Measurements from ENCODE around the gene GFI1B.

GFI1B gene

GRCh38 chr9:132978451-132979131 lies at the start of gene GFI1B:
Gene GFI1B (plus strand): TSS chr9:132978694. CDS start chr9:132986679, 7,985 bp downstream.
- no peaks in the 10 kb centered on the region for H3K9me3 Mint-ChIP-seq

GRCh38 chr9:132931178-132931735 lies 47.2 kb upstream of the GFI1B start:
- peaks cover 13% of the 10 kb centered on the region for H3K36me3 Mint-ChIP-seq (ENCODE audit: low read depth)
- no peak for DNase-seq (ENCODE audit: low spot score)
- no peak overlapping the region for H3K4me3 Mint-ChIP-seq
- no peaks in the 10 kb centered on the region for H3K9me3 Mint-ChIP-seq
- no peak overlapping the region for H3K27ac Mint-ChIP-seq
- H3K27me3 Mint-ChIP-seq (ENCODE audit: low read depth), result no peaks in the 10 kb centered on the region
- peaks cover 2% of the 10 kb centered on the region for H3K4me1 Mint-ChIP-seq (ENCODE audit: low read depth)

More at GRCh38 chr9:132978451-132979131, at the start of gene GFI1B:
- H3K4me1 Mint-ChIP-seq (ENCODE audit: low read depth), result peaks cover 3% of the 10 kb centered on the region
- no peak within 1 kb of the TSS for H3K27ac Mint-ChIP-seq
- no peak for DNase-seq (ENCODE audit: low spot score)
- H3K36me3 Mint-ChIP-seq (ENCODE audit: low read depth), result no peaks in the 10 kb centered on the region
- H3K4me3 Mint-ChIP-seq, result no peak within 1 kb of the TSS
- peaks cover 51% of the 10 kb centered on the region for H3K27me3 Mint-ChIP-seq (ENCODE audit: low read depth)

GRCh38 chr9:132935026-132935425 lies 43.5 kb upstream of the GFI1B start:
- Mint-ChIP-seq H3K9me3 (no peaks in the 10 kb centered on the region), H3K4me1 (ENCODE audit: low read depth) (no peaks in the 10 kb centered on the region), H3K36me3 (ENCODE audit: low read depth) (peaks cover 4% of the 10 kb centered on the region), H3K27me3 (ENCODE audit: low read depth) (no peaks in the 10 kb centered on the region), H3K4me3 (no peak overlapping the region), H3K27ac (no peak overlapping the region)
- no peak for DNase-seq (ENCODE audit: low spot score)

- H3K27ac Mint-ChIP-seq, result no peak overlapping the region
- no peak overlapping the region for H3K4me3 Mint-ChIP-seq
- DNase-seq (ENCODE audit: low spot score), result no peak
- no peaks in the 10 kb centered on the region for H3K27me3 Mint-ChIP-seq (ENCODE audit: low read depth)
- H3K36me3 Mint-ChIP-seq (ENCODE audit: low read depth), result peaks cover 2% of the 10 kb centered on the region
- H3K9me3 Mint-ChIP-seq, result no peaks in the 10 kb centered on the region
- peaks cover under 1% of the 10 kb centered on the region for H3K4me1 Mint-ChIP-seq (ENCODE audit: low read depth)
Measured at GRCh38 chr9:132937463-132937901, 41.0 kb upstream of the GFI1B start.

GRCh38 chr9:132939169-132939568 lies 39.3 kb upstream of the GFI1B start:
- H3K4me1 Mint-ChIP-seq (ENCODE audit: low read depth), result peaks cover 9% of the 10 kb centered on the region
- no peaks in the 10 kb centered on the region for H3K36me3 Mint-ChIP-seq (ENCODE audit: low read depth)
- DNase-seq (ENCODE audit: low spot score), result no peak
- H3K4me3 Mint-ChIP-seq, result no peak overlapping the region
- H3K9me3 Mint-ChIP-seq, result no peaks in the 10 kb centered on the region
- no peaks in the 10 kb centered on the region for H3K27me3 Mint-ChIP-seq (ENCODE audit: low read depth)
- H3K27ac Mint-ChIP-seq, result no peak overlapping the region

DNA sequence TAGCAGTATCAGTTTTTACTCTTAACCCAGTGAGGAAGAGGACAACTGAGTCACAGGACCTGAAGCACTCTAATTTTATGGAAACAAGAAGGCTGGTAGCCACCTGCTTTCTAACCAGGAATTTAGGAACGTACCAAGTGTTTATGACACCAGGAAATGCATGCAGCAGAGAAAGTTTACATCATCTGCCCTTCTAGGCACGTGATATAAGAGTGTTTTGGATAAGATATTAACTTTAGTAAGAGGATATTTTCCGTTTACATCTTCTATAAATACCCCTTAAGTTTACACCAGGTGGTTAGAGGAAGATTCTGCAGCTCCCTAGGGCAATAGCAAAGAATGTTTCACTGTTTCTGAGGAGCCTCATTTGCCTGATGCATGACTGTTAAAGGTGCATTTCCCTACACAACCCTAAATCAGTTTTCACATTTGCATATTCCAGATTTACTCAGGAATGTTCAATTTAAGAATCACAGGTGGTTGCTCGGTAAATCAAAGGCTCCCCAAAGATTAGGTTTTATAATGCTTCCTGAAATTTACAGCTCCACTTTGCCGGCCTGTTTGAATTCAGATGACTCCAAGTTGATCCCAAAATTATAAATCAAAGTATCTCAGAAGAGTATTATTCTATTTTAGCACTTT lies 35.8 kb upstream of the GFI1B start:
- peaks cover 14% of the 10 kb centered on the region for H3K4me1 Mint-ChIP-seq (ENCODE audit: low read depth)
- H3K36me3 Mint-ChIP-seq (ENCODE audit: low read depth), result no peaks in the 10 kb centered on the region
- no peaks in the 10 kb centered on the region for H3K9me3 Mint-ChIP-seq
- H3K27ac Mint-ChIP-seq, result no peak overlapping the region
- peak overlapping the region; percentile 6 for H3K4me3 Mint-ChIP-seq
- DNase-seq (ENCODE audit: low spot score), result no peak
- no peaks in the 10 kb centered on the region for H3K27me3 Mint-ChIP-seq (ENCODE audit: low read depth)

- no peaks in the 10 kb centered on the region for H3K9me3 Mint-ChIP-seq
- no peak for DNase-seq (ENCODE audit: low spot score)
- H3K4me1 Mint-ChIP-seq (ENCODE audit: low read depth), result peaks cover 14% of the 10 kb centered on the region
- H3K27me3 Mint-ChIP-seq (ENCODE audit: low read depth), result no peaks in the 10 kb centered on the region
- no peaks in the 10 kb centered on the region for H3K36me3 Mint-ChIP-seq (ENCODE audit: low read depth)
- H3K4me3 Mint-ChIP-seq, result peak overlapping the region; percentile 99
- peak overlapping the region; percentile 83 for H3K27ac Mint-ChIP-seq
Measured at GRCh38 chr9:132943651-132944293, 34.7 kb upstream of the GFI1B start.

DNA sequence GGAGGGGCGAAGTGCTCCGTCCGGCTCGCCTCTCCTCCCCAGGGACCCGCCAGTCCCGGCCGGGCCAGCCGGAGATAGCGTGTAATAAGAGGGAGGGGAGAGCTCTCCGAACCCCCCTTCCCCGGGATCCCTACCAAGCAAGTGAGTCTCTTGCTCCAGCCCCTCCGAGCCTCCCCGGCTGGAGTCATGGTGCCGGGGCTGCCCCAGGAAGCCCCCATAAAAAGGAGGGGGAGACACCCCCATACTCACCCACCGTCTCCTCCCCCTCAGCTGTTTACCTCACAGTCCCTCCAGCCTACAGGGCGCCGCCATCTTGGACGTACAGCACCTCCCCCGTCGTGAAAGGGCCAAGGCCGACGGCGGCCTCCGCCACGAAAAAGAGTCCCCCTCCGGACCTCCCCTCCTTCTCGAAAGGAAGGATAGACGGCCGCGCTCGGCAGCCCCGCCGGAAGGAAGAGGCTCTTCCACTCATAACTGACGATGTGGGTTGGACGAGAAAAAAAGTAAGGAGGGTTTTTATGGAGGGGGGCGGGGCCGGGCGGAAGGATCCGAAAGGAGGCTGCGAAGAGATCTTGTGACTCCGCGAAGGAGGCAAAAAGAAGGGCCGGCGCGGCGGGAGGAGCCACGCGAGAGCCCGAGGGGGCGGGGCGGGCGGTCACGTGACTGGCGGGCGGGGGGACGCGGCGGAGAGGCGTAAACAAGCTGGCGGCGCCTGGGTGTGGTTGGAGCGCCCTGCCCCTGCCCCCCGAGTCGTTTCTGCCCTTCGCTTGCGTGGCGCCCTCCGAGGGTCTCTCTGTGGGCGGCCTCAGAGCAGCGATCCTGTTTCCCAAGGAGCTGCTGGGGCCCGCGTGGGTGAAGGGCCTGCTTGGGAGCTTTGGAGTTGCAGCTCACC lies 34.0 kb upstream of the GFI1B start, which contains the start of gene TSC1:
Gene TSC1, minus strand, starts transcription at position 323 of the 892 bp plus-strand sequence. CDS start 15,744 bp downstream, outside the sequence.
- Mint-ChIP-seq H3K4me3 (peak within 1 kb of the TSS; percentile 99), H3K27me3 (ENCODE audit: low read depth) (no peaks in the 10 kb centered on the region), H3K27ac (peak within 1 kb of the TSS; percentile 100), H3K4me1 (ENCODE audit: low read depth) (peaks cover 14% of the 10 kb centered on the region), H3K9me3 (no peaks in the 10 kb centered on the region), H3K36me3 (ENCODE audit: low read depth) (no peaks in the 10 kb centered on the region)
- DNase-seq (ENCODE audit: low spot score), result peak; percentile 92

DNA sequence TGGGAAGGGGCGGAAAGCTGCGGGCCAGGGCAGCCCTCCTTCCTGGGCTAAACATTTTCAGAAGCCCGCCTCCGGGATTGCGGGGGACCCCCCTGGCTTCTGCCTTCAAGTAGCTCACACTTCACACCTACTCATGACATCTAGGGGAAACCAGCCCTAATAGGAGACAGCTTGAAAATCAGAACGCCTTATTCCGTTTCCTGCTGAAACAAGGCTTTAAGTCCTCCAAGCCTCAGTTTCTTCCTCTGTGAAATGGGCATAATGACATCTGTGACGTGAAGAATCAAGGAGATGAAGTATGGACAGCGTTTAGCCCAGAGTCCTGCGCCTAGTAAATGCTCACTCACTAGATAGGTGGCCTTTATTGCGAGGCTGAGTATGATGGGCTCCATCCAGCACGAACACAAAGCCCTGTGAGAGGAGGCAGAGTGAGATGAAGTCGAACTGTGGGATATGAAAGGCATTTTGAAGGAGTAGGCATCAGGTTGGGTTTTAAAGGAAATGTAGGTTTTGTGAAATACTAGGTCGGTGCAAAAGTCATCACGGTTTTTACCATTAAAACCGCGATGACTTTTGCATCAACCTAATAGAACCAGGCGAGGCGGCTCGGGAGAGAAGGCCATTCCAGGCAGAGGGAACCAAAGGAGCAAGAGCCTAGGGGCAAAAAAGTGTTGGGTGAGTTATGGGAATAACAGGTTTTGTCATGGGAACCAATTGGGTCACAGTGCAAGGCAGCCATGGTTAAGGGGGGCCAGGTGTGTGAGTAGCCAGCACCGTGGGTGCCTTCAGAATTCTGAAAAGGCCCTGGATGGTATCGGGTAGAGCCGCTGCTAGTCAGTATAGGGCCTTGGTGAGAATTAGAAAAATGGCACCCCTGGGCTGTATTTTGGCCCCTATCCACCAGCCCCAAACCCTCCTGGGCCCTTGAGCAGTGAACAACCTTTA lies 33.0 kb upstream of the GFI1B start:
- no peak for DNase-seq (ENCODE audit: low spot score)
- Mint-ChIP-seq H3K36me3 (ENCODE audit: low read depth) (no peaks in the 10 kb centered on the region), H3K27ac (peak overlapping the region; percentile 100), H3K9me3 (no peaks in the 10 kb centered on the region), H3K27me3 (ENCODE audit: low read depth) (no peaks in the 10 kb centered on the region), H3K4me1 (ENCODE audit: low read depth) (peaks cover 14% of the 10 kb centered on the region), H3K4me3 (peak overlapping the region; percentile 99)

DNA sequence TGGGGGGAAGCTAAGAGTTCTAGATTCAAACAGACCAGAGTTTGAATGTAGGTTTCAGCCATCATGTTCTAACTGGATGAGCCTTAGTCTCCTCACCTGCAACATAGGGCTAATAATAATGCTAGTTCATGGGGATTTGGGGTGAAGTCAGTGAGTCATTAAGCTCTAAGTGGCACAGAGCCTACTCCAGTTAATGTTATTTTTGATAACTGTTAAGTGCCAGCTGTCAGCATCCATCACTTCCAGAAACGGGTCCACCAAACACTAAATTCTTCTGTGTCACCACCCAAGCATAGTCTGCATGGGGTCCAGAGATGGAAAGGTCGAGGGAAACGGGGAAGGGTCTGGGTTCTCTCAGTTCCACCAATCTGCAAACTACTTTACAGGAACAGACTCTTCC lies 32.3 kb upstream of the GFI1B start:
- no peak overlapping the region for H3K4me3 Mint-ChIP-seq
- H3K36me3 Mint-ChIP-seq (ENCODE audit: low read depth), result no peaks in the 10 kb centered on the region
- H3K9me3 Mint-ChIP-seq, result no peaks in the 10 kb centered on the region

DNA sequence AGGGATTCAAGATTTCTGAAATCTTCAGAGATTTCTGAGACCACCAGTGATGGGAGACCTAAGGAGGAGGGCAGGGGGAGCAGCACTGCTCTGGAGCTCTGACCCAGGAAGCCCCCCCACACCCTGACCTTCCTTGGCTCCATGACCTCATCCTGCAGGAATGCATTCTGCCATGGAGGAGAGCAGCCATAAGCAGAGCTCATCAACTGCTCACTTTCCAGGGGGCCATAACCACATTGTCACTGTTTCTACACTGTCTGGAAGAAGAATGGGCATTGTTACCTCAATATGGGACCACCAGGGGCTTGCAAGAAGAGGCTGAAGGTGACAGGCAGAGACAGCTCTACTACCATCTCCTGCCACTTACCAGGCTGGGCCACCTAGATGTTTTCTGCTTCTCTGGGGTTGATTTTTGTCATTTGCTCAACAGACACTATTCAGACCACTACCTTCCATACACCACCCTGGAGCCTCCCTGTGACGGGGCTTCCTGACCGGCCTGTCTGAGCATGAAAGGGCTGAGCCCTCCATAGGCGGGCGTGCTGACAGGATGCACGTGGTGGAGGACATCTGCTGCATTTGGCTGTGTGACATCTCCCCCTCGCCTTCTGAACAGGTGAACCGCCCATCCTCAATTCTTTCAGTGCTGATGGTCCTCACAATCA lies 31.7 kb upstream of the GFI1B start:
- no peak for DNase-seq (ENCODE audit: low spot score)
- H3K4me1 Mint-ChIP-seq (ENCODE audit: low read depth), result peaks cover 14% of the 10 kb centered on the region
- H3K36me3 Mint-ChIP-seq (ENCODE audit: low read depth), result no peaks in the 10 kb centered on the region
- no peak overlapping the region for H3K27ac Mint-ChIP-seq
- no peaks in the 10 kb centered on the region for H3K9me3 Mint-ChIP-seq
- no peaks in the 10 kb centered on the region for H3K27me3 Mint-ChIP-seq (ENCODE audit: low read depth)
- H3K4me3 Mint-ChIP-seq, result no peak overlapping the region

More for the DNA sequence above, 32.3 kb upstream of the GFI1B start:
- DNase-seq (ENCODE audit: low spot score), result no peak
- Mint-ChIP-seq H3K4me1 (ENCODE audit: low read depth) (peaks cover 14% of the 10 kb centered on the region), H3K27ac (no peak overlapping the region), H3K27me3 (ENCODE audit: low read depth) (no peaks in the 10 kb centered on the region)

GRCh38 chr9:132947756-132948155 lies 30.7 kb upstream of the GFI1B start:
- H3K4me1 Mint-ChIP-seq (ENCODE audit: low read depth), result peaks cover 12% of the 10 kb centered on the region
- H3K27me3 Mint-ChIP-seq (ENCODE audit: low read depth), result no peaks in the 10 kb centered on the region
- no peaks in the 10 kb centered on the region for H3K9me3 Mint-ChIP-seq
- no peak overlapping the region for H3K4me3 Mint-ChIP-seq
- H3K27ac Mint-ChIP-seq, result no peak overlapping the region
- no peaks in the 10 kb centered on the region for H3K36me3 Mint-ChIP-seq (ENCODE audit: low read depth)
- DNase-seq (ENCODE audit: low spot score), result no peak
